Transverse colon (tissue), 3 donors: ENCODE data around the gene DNAJC18.

Source experiments
- CTCF ChIP-seq, 5 experiments: fragments of 200-600 bp in 3 of 5; fragments of 450-650 bp in 2 of 5; sonication (generic) in 3 of 5; IDR thresholded peaks; 1 replicate in 2 of 5; 2 replicates in 3 of 5; pipeline ENCODE4 v1.5.1; 2016 to 2017; ENCODE audit warnings: antibody characterized with exemption in 5 of 5, inconsistent platforms in 3 of 5, mild to moderate bottlenecking in 2 of 5, moderate library complexity in 1 of 5
- EP300 ChIP-seq: sonication (generic); formaldehyde crosslinking; IDR thresholded peaks from one replicate; pipeline ENCODE4 v1.6.1; 2017; ENCODE audit warnings: antibody characterized with exemption, low read depth

- TF ChIP-seq EP300 (no peak), CTCF (IDR thresholded peaks at IDR 0.05) (no peak)
These were observed 13.8 kb downstream of the DNAJC18 start for GRCh38 chr5:139425497-139425896.
